Measurements from ENCODE around the gene SMURF2.
"Not testable (repeated sequence)": the region's sequence is repeated elsewhere in the genome, so short reads cannot be mapped to it uniquely, and the experiment has no call there.

SMURF2 gene

DNA sequence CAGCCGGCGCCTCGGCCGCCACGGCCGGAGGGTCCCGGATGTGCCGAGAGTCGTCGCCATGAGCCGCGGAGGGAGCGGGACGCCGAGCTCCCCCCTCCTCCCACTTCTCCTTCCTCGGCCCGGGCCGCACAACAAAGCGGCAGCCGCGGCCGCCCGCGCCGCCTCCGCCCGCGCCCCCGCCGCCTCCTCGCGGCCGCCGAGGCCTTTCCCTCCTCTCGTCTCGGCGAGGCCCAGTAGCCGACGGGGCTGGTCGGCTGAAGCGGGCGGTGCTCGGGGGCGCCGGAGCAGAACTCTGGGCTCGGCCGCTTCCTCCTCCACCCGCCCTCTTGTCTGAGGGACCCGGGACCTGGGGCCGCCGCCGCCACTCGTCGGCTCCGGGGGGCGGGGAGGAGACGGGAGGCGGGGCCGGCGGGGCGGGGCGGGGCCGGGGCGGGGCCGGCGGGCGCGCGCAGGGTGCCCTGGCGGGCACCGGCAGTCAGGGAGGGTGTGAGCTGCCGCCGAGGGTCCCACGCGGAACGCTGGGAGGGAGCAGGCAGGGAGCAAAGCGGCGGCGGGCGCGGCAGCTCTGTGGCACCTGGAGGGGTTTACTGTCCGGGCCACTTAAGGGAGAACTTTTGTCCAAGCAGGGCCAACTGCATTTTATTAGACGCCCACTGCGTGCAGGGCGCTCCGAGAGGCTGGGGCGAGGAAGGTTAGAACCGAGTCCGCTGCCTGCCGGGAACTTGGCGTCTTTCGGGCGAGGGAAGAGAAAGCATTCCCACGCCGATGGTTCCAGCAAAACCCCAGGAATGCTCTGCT is at the start of gene SMURF2:
SMURF2 (minus strand) TSS at position 332 of the 798 bp plus-strand sequence. CDS start 427 bp downstream, outside the sequence.
- peak; percentile 85 for DNase-seq

DNA sequence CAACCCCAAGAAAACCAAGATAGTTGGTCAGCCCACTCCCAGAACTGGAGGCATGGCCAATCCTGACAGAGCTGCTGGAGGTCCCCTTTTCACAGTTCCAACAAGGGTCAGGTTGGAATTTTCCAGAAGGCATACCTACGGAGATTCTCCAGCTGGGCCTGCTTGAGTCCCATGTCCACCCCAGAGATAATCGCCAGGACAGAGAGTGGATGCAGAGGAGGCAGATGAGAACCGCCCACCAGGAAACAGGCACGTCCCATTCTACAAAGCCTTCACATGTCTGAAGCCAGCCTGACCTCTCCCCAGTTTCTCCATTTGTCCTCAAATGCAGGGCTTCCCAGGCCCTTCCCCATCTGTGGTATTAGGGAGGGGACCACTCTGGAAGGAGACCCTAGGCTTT is 47.4 kb upstream of the SMURF2 start:
- DNase-seq: no peak

DNA sequence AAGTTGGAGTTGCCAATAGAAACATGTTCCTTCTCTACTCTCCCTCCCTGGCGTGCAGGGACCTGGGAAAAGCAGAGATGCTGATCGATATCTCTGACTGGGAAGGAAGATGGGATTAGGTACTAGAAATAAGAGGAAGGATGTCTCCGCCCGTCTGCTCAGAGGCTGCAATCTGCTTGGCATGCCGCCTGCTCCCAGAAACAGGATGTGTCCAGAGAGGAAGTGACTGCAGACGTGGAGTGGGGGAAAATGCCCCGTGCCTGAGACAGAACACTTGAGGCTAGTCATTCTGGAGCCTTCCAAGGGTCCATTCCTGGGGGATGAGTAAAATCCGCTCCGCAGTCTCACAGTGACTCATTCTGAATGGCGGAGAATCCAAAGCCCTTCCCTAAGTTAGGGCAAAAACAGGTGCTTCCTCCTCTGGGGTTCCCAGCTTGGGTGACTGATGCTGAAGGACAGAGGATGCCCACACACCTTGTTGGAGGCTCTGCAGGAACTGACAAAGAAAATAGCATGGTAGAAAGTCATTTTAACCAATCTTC is 45.0 kb upstream of the SMURF2 start:
- no peak for DNase-seq

DNA sequence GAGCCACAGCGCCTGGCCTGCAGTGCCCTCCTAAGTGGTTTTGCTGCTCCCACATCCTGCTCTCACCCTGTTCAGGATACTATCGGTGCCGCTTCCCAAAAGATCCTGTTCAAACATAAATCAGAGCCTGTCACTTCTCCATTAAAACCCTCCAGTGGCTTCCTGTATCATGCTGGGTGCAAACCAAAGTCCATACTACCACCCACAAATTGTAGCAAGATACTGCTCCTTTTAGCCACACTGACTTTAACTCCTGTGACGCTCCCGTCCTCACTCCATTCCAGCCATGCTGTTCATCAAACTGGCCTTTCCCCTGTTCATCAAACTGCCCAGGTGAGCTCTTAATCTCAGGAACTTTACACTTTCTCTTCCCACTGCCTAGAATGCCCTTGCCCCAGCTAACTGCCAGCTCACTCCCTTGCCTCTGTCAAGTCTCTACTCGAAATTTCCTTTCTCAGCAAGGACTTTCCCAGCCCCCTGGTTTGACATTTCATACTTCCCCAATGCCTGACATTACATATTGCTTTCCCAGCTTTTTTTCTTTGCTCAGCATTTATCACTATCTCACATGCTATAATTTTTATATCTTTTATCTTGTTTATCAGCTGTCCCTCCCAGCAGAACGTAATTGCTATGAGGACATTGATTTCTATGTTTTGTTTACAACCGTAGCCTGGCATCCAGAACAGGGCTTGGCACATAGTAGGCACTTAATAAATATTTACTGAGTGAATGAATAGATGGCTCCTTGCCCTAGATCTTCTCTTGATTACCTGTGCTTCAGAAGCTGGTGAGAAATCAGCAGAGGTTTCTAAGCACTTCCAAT is 44.3 kb upstream of the SMURF2 start:
- DNase-seq: no peak

DNA sequence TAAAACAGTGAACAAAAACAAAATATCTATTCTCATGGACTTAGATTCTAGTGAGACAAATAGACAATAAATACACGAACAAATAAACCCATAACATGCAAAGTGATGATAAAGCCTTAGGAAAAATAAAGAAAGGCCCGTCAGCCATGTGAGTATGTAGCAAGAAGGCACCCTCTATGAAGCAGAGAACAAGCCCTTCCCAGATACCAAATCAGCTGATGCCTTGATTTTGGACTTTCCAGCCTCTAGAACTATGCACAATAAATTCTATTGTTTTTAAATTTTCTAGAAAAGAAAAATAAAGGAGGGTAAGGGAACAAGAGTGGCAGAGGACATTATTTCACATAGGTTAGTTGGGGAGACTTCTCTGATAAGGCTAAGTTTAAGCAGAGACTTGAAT is 40.7 kb upstream of the SMURF2 start:
- no peak for DNase-seq

DNA sequence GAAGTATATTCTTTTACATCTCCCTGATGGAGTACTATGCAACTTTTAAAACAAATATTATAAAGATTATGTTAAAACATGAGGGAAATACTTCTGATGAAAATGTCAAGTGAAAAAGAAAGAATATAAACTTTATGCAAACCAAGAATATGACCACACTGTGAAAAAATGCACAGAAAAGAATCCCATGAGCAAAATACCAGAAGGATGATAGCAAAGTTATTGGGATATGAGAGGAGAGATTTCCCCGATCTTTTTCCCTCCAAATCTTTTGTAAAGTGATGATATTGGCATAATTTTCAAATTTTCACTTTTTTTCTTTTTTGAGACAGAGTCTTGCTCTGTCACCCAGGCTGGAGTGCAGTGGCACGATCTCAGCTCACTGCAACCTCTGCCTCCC is 36.6 kb upstream of the SMURF2 start:
- DNase-seq: no peak

DNA sequence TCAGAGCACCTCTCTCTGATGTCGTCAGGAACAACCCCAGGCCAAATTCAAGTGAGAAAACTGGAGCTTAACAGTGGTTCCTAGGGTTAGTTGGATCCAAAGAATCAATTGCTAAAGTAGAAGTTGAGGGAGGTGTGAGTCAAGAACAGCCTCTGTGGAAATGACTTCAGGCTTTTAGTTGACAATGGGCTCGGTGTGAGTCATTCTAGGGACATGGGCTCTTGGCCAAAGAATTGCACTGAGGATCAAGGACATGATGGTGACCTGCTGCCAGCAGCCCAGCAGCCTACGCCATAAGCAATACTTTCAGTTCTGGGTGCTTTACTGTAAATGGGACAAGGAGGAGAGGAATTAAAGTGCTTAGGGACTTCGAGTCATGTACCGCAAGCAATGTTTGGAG is 32.1 kb upstream of the SMURF2 start:
- no peak for DNase-seq

DNA sequence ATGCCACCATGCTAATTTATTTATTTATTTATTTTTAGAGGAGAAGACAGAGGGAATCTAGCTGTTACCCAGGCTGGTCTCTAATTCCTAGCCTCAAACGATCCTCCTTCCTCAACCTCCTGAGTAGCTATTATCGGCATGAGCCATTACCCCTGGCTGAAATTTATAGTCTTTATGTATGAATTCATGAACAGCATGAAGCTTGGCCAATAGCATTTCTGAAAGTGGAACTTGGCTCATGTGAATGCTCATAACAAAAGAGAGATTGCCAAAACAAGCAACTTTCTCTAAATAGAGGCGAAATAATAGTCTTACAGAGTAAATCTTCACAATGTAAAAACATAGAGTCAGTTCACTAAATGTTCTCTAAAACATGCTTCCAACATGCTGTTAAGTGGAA is 30.1 kb upstream of the SMURF2 start:
- no peak for DNase-seq

DNA sequence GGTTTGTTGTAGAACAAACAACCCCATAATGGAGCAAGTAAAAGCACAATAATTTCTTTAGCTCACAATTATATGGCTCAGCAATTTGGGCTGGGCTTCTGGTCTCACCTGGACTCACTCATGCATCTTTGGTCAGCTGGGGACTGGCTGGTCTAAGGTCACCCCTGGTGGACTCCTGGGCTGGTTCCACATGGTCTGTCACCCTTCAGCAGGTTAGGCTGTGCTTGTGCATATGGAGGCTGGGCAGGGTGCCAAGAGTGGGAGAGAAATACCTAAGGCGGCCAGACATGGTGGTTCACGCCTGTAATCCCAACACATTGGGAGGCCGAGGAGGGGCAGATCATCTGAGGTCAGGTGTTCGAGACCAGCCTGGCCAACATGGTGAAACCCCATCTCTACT is 27.0 kb upstream of the SMURF2 start:
- DNase-seq: no peak

DNA sequence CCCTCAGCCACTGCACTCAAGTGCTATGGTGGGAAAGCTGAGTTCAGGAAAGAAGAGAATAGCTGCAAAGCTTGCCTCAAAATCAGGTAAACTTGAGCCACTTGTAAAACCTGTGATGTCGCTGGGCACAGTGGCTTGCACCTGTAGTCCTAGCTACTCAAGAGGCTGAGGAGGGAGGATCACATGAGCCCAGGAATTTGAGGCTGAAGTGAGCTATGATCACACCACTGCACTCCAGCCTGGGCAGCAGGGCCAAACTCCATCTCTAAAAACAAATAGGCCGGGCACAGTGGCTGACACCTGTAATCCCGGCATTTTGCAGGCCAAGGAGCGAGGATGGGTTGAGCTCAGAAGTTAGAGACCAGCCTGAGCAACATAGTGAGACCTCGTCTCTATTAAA is 26.4 kb upstream of the SMURF2 start:
- DNase-seq: no peak

DNA sequence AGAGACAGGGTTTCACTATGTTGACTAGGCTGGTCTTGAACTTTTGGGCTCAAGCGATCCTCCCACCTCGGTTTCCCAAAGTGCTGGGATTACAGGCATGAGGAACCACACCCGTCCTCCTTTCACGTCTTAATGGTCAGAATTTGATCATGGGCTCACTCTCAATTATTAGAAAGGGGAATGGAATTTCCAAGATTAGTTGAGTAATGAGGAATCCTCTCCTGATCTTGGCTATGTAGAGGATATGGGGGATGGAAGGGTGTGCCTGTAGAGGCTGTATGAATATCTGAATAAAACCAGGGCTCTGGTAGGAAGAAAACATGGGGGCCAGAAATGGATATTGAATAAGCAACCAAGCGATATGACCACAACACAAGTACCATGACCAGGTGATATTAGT is 25.9 kb upstream of the SMURF2 start:
- DNase-seq: no peak

DNA sequence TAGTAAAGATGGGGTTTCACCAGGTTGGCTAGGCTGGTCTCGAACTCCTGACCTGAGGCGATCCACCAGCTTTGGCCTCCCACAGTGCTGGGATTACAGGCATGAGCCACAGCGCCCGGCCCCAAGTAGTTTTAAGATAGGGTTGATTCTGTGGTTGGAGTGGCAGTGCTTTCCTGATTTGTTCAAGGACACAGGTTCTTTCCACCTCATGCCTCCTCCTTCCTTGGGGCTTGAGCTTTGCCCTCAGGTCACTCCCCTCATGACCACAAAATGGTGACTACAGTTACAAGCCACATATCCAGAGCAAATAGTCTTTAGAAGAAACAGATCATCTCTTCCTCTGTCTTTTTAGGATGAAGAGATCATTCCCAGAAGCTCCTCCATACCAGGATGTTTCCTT is 25.3 kb upstream of the SMURF2 start:
- no peak for DNase-seq

DNA sequence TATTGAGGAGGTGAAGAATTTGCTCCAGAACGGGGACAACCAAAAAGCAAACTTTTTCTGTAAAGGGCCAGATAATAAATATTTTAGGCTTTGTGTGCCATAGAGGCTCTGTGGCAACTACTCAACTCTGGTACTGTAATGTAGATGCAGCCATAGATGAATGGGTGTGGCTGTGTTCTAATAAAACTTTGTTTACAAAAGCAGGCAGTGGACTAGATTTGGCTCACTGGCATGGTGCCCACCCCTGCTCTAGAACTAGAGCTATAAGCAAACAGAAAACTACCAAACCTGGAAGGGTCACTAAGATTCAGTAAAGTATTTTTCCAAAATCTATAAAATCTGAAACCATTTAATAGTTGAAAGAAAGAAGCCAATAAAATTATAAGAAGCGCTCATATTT is 24.6 kb upstream of the SMURF2 start:
- DNase-seq: no peak

DNA sequence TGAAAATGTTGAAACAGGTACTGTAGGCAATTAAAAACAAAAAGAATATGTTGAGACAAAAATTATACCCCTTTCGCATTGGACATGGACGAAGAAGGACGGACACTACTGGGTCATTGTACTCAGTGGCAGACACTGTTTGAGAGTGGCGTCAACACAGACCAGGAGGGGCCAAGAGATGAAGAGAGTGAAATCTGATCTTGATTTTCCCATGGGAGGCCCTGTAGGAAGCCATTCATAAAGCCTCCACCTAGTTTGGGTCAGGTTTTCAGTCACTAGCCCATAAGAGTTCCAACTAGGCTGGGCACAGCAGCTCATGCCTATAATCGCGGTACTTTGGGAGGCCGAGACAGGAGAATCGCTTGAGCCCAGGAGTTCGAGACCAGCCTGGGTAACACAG is 23.6 kb upstream of the SMURF2 start:
- no peak for DNase-seq

DNA sequence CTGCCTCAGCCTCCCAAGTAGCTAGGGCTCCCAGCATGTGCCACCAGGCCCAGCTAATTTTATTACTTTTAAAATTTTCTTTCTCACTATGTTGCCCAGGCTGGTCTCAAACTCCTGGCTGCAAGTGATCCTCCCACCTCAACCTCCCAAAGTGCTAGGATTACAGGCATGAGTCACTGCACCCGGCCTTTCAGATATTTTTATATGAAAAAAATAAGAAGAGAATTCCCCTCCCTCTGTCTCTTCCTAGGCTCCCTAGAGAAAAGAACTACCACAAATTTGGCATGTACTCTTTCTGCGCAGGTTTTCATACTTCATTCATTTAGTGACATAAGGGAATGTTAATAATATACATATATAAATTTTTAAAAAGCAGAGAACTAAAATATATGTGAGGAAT is 21.7 kb upstream of the SMURF2 start:
- no peak for DNase-seq

DNA sequence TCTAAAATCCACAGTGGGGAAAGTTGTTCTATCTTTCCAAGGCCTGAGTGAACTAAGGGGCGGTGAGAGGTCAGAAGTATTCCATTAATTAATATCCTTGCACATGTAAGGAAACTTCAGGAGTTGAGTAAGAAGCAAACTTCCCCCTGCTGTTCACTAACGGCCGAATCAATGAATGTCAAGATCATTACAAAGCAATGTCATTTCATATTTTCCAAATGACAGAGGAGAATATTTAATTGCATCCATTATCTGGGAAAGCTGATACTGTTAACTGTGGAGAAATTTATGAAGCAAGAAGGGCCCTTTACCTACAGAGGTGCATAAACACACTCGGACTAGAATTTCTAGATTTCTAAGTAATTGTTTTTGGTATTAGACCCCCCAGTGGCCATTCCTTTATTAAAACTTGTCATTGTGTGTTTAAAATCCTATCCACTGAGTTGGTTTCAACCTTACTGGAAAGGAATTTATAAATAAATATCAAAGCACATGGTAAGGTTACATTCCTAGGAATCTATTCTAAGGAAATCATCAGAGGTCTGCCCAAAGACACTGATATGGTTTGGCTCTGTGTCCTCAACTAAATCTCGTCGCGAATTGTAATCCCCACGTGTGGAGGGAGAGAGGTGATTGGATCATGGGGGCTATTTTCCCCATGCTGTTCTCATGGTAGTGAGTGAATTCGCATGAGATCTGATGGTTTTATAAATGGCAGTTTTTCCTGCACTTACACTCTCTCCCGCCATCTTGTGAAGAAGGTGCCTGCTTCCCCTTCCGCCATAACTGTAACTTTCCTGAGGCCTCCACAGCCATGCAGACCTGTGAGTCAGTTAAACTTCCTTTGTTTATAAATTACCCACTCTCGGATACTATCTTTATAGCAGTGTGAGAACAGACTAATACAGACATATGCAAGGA is 20.4 kb upstream of the SMURF2 start:
- no peak for DNase-seq

DNA sequence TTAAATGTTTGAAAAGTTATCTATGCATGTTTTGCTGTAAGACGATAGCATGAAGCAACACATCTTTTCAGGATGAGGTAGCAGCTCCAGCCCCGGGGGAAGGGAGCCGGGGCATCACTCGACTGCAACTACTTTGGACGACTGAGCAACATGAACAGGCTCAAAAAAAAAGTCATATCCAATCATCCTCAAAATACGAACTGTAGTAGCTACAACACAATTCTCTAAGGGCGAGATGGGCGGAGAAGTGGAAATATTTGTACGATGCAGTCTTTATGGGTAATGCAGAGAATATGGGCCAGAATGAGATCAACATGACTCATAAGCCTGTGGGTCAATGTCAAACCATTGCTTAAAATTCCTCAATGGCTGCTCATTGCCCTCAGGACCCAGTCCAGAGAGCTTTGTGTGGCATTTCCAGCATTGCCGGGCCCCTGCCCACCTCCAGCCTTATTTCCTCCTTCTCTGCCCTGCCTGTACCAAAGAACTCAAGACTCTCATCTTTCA is 17.7 kb upstream of the SMURF2 start:
- DNase-seq: no peak

DNA sequence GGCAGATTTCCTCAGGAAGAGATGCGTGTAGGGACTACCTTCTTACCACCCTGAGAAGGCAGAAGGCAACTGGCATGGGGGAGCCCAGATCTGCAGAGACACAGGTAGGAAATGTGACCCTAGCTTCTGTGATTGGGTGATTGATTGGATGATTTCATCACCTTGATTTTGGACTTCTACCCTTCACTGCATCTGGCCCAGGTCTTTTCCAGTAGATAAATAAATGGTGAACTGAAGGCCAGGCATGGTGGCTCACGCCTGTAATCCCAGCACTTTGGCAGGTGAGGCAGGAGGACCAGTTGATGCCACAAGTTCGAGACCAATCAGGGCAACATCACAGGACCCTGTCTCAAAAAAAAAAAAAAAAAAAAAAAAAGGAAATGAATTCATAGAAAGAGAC is 14.7 kb upstream of the SMURF2 start:
- no peak for DNase-seq

DNA sequence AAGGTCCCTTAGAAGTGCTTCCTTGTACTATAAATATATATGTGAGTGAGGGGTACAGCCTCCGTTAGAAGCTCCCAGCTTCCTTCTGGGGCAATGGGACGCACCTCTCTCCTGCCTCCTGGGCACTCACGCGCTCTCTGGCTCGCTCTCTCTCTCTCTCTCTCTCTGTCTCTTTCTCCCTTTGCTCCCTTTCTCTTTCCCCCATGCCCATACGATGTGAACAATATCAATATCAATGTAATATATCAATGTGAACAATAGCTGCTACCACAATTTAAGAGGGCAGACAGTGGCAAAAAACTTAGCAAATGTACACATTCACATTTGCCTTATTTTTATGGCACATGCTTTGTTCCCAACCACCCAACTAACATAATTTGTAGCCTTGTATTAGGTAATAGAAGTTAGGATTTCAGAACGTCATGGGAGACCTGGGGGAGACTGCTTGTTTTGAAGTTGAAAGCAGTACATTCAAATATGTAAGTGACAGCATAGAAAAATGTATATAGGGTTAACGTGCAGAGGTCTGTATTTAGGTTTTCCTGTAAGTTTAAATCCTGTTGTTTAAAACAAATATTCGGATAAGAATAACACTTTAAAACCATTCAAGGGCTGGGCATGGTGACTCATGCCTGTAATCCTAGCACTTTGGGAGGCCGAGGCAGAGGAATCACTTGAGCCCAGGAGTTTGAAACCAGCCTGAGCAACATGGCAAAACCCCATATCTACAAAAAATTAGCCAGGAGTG is 8.9 kb upstream of the SMURF2 start:
- DNase-seq: not testable (repeated sequence)

DNA sequence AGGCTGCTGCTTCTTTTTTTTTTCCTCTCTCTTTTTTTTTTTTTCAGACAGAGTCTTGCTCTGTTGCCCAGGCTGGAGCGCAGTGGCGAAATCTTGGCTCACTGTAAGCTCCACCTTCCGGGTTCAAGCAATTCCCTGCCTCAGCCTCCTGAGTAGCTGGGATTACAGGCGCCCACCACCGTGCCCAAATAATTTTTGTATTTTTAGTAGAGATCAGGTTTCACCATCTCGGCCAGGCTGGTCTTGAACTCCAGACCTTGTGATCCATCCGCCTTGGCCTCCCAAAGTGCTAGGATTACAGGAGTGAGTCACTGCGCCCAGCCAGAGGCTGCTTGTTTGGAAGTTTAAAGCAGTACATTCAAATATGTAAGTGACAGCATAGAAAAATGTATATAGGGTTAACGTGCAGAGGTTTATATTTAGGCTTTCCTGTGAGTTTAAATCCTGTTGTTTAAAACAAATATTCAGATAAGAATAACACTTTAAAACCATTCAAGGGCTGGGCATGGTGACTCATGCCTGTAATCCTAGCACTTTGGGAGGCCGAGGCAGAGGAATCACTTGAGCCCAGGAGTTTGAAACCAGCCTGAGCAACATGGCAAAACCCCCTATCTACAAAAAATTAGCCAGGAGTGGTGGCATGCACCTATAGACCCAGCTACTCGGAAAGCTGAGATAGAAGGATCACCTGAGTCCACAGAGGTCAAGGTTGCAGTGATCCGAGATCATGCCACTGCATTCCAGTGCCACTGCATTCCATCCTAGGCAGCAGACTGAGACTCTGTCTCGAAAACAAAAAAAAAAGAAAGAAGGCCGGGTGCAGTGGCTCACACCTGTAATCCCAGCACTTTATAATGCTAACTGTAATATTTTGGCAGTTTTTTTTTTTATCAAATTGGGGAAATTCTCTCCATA is 6.0 kb upstream of the SMURF2 start:
- not testable (repeated sequence) for DNase-seq

Measured in CD4-positive, alpha-beta T cell treated with Interleukin-10 for 1 hour (primary cell).